DOHH2 (cell line): ENCODE results near the gene RPL28.

Experiments used
- H3F3A ChIP-seq: fragments of 200-600 bp; sonication (generic), shearing (Covaris generic); 2 replicates; pipeline ENCODE4 v1.6.0; 2016; ENCODE audit warnings: antibody characterized with exemption, mild to moderate bottlenecking; ENCODE audit not compliant: control insufficient read depth, insufficient read depth
- H3K27ac ChIP-seq: fragments of 200-600 bp; sonication (generic); 2 replicates; pipeline ENCODE4 v1.5.1; 2014; ENCODE audit warnings: low read depth, mild to moderate bottlenecking, low read length, moderate library complexity
- H3K27me3 ChIP-seq: fragments of 200-600 bp; sonication (generic); 2 replicates; pipeline ENCODE4 v1.6.1; 2014; ENCODE audit warnings: mild to moderate bottlenecking, low read length, mixed read lengths; ENCODE audit not compliant: control insufficient read depth
- H3K36me3 ChIP-seq: fragments of 200-600 bp; sonication (generic); 2 replicates; pipeline ENCODE4 v1.6.1; 2014; ENCODE audit warnings: mild to moderate bottlenecking, low read length, moderate library complexity, mixed read lengths; ENCODE audit not compliant: control insufficient read depth
- H3K4me1 ChIP-seq: fragments of 200-600 bp; sonication (generic); 2 replicates; pipeline ENCODE4 v1.6.1; 2014; ENCODE audit warnings: mild to moderate bottlenecking, low read length, mixed read lengths; ENCODE audit not compliant: control insufficient read depth
- H3K4me2 ChIP-seq: fragments of 200-600 bp; sonication (generic); 2 replicates; pipeline ENCODE4 v1.6.0; 2014; ENCODE audit warnings: mild to moderate bottlenecking, low read length, moderate library complexity
- H3K4me3 ChIP-seq: fragments of 200-600 bp; sonication (generic); 2 replicates; pipeline ENCODE4 v1.5.1; 2014; ENCODE audit warnings: mild to moderate bottlenecking, low read length, mixed read lengths
- H3K79me2 ChIP-seq: fragments of 200-600 bp; sonication (generic); 2 replicates; pipeline ENCODE4 v1.6.1; 2014; ENCODE audit warnings: mild to moderate bottlenecking, low read length, mixed read lengths; ENCODE audit not compliant: control insufficient read depth
- H3K9me2 ChIP-seq: fragments of 200-600 bp; sonication (generic); replicated peaks from 2 replicates; pipeline ENCODE4 v1.6.1; 2014; ENCODE audit warnings: mild to moderate bottlenecking, low read length, mixed read lengths; ENCODE audit not compliant: control insufficient read depth
- H3K9me3 ChIP-seq: fragments of 200-600 bp; sonication (generic); 2 replicates; pipeline ENCODE4 v1.6.1; 2014; ENCODE audit warnings: antibody characterized with exemption, low read length, mixed read lengths; ENCODE audit not compliant: control insufficient read depth, insufficient read depth
- H4K20me1 ChIP-seq: fragments of 200-600 bp; sonication (generic); 2 replicates; pipeline ENCODE4 v1.6.0; 2014; ENCODE audit warnings: low read depth, mild to moderate bottlenecking, antibody characterized with exemption, low read length, moderate library complexity; ENCODE audit not compliant: control insufficient read depth, insufficient read depth
- CTCF ChIP-seq: fragments of 200-600 bp; sonication (generic); IDR thresholded peaks from one replicate; pipeline ENCODE4 v1.5.1; 2014; ENCODE audit warnings: antibody characterized with exemption, mild to moderate bottlenecking, low read depth, low read length; ENCODE audit not compliant: poor library complexity, severe bottlenecking
- EZH2phosphoT487 ChIP-seq: fragments of 200-600 bp; sonication (generic); IDR thresholded peaks from 2 replicates; pipeline ENCODE4 v1.6.1; 2017; ENCODE audit warnings: borderline replicate concordance, mild to moderate bottlenecking, antibody characterized with exemption, low read length, moderate library complexity, mixed read lengths

Gene RPL28

DNA sequence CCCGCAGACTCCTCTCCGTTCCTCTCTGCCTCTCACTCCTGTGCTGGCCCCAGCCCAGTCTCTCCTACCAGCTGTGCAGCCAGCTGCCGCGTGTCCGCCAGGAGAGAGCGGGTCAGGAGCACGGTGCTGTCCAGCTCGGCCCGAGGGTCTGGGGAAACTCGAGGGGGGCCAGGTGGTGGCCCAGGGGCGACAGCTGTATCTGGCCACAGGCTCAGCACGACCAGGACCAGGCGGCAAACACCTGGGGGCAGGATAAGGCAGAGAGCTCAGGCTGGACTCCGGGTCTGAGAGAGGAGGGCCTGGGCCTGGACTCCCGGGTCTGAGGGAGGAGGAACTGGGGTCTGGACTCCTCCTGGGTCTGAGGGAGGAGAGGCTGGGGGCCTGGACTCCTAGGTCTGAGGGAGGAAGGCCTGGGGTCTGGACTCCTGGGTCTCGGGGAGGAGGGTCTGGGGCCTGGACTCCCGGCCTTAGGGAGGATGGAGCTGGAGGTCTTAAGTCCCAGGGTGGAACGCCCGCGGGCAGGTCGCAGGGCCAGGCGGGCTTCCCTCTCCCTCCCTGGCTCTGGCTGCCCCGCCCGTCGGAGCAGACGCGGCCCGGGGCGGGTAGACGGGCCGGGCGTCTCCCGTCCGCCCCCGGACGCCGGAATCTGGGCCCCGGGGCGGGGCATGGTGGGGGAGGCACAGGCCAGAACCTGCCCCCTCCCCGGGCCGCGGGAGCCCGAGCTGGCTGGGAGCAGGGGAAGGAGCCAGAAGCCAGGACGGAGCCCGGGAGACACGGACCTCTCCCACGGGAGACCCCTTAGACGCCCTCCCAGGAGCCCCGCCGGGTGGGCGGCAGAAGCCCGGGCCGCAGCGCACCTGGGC is 16.8 kb upstream of the RPL28 start:
- TF ChIP-seq CTCF (no peak), EZH2phosphoT487 (peak; percentile 91; the same call in 1 of the 2 replicates)
- Histone ChIP-seq H3K9me2 (no peaks in the 10 kb centered on the region), H3K27ac (no peak overlapping the region), H3K36me3 (no peaks in the 10 kb centered on the region), H3K4me2 (no peak overlapping the region), H3K79me2 (no peaks in the 10 kb centered on the region), H3K27me3 (peaks cover 56% of the 10 kb centered on the region), H3K4me3 (no peak overlapping the region), H3K4me1 (peaks cover 10% of the 10 kb centered on the region), H3K9me3 (no peaks in the 10 kb centered on the region), H3F3A (no peaks in the 10 kb centered on the region), H4K20me1 (no peaks in the 10 kb centered on the region)

GRCh38 chr19:55369653-55370304 is 16.0 kb upstream of the RPL28 start:
- peak overlapping the region; percentile 30; the same call in 1 of the 2 replicates for H3K4me3 ChIP-seq
- no peaks in the 10 kb centered on the region for H3K9me2 ChIP-seq
- H3F3A ChIP-seq, result no peaks in the 10 kb centered on the region
- peaks cover 5% of the 10 kb centered on the region; the same call in 1 of the 2 replicates for H3K4me1 ChIP-seq
- H3K4me2 ChIP-seq, result peak overlapping the region; percentile 52
- peaks cover 61% of the 10 kb centered on the region for H3K27me3 ChIP-seq
- H4K20me1 ChIP-seq, result no peaks in the 10 kb centered on the region
- TF ChIP-seq CTCF (no peak), EZH2phosphoT487 (peak; percentile 100; the same call in 1 of the 2 replicates)
- no peaks in the 10 kb centered on the region for H3K36me3 ChIP-seq
- no peaks in the 10 kb centered on the region for H3K79me2 ChIP-seq
- H3K27ac ChIP-seq, result no peak overlapping the region
- H3K9me3 ChIP-seq, result no peaks in the 10 kb centered on the region

DNA sequence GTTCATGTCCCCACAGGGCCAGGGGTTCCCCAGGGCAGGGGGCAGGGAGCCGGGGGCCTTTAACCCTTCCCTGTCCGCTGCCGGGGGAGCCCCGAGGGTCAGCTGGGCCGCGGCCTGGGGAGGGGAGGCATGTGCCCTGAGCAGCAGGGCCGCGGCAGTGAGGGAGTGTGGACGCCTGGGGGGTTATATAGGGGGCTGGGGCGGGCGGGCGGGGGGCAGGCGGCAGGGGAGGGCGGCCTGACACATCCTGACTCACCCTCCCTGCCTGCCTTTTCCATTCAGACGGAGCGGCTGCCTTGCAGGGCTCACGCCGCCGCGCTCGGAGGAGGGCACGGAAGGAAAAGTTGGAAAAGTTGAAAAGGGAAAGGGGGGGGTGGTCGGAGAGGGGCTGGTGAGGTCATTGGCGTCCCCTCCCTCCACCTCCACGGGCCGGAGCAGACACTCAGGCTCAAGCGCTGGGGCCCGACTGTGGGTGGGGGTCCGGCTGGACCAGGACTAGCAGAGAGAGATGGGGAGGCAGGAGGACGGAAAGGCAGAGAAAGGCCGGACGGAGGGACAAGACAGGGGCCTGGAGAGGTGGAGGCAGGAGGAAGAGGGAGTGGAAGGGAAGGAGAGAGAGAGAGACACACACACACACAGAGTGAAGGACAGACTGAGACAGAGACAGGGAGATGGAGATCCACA is 15.3 kb upstream of the RPL28 start, which contains the start of gene IL11:
TSS of gene IL11 (minus strand) at position 159 of the 684 bp plus-strand sequence. CDS start at position 6, 153 bp downstream.
- H3K79me2 ChIP-seq, result no peaks in the 10 kb centered on the region
- H3K4me2 ChIP-seq, result peak within 1 kb of the TSS; percentile 52
- H3K27me3 ChIP-seq, result peaks cover 63% of the 10 kb centered on the region
- H3F3A ChIP-seq, result no peaks in the 10 kb centered on the region
- TF ChIP-seq EZH2phosphoT487, result no peak
- TF ChIP-seq CTCF, result no peak
- no peaks in the 10 kb centered on the region for H3K9me2 ChIP-seq
- H3K4me1 ChIP-seq, result peaks cover 5% of the 10 kb centered on the region; the same call in 1 of the 2 replicates
- H3K9me3 ChIP-seq, result no peaks in the 10 kb centered on the region
- H3K4me3 ChIP-seq, result peak within 1 kb of the TSS; percentile 30; the same call in 1 of the 2 replicates
- no peak within 1 kb of the TSS for H3K27ac ChIP-seq
- H3K36me3 ChIP-seq, result no peaks in the 10 kb centered on the region
- H4K20me1 ChIP-seq, result no peaks in the 10 kb centered on the region
